CD4-positive, alpha-beta T cell (primary cell): Measurements from ENCODE around the gene NPRL2. TPM values are rescaled to one million over a fixed set of nuclear protein-coding genes. Genes with fewer than 3 reads are reported as not detected.

ENCODE experiments used
- ATAC-seq: fragments of 200-7000 bp; cut with Tn5 transposase; one replicate; pipeline ENCODE4 v1.10.0; 2022; ENCODE audit warnings: mild to moderate bottlenecking; ENCODE audit not compliant: poor library complexity
- CTCF ChIA-PET: fragments of 350-600 bp; sonication (Branson Sonifier 250); formaldehyde crosslinking; loops from one replicate; lab custom pipeline; 2021; ENCODE audit warnings: antibody characterized with exemption, inconsistent platforms; lab: Charles Lee
- POLR2A ChIA-PET: fragments of 350-600 bp; sonication (Branson Sonifier 250); formaldehyde crosslinking; loops from one replicate; lab custom pipeline; 2021; ENCODE audit warnings: antibody characterized with exemption, inconsistent platforms; lab: Charles Lee
- DNase-seq, 14 experiments: peaks; one replicate each; pipeline ENCODE4 v3.0.0-alpha.2; 2013 to 2020; ENCODE audit warnings: mixed read lengths in 2 of 14
- H3K27ac ChIP-seq, 2 donors: one replicate each; pipeline versions ENCODE4 v1.5.1 to v1.7.0; 2013; ENCODE audit warnings: low read length in 2 of 2, low read depth in 1 of 2, mild to moderate bottlenecking in 1 of 2
- H3K27me3 ChIP-seq, 2 experiments: 1 replicate in 1 of 2; 2 replicates in 1 of 2; pipeline versions ENCODE4 v1.6.1 to v1.7.0; 2013; ENCODE audit warnings: low read length in 2 of 2, control low read depth in 1 of 2, mild to moderate bottlenecking in 1 of 2, moderate library complexity in 1 of 2; ENCODE audit not compliant: insufficient read depth in 2 of 2, control insufficient read depth in 1 of 2
- H3K36me3 ChIP-seq: one replicate; pipeline ENCODE4 v1.6.1; 2013; ENCODE audit warnings: low read length, control low read depth; ENCODE audit not compliant: insufficient read depth
- H3K4me1 ChIP-seq: one replicate; pipeline ENCODE4 v1.6.1; 2013; ENCODE audit warnings: low read length, control low read depth; ENCODE audit not compliant: insufficient read depth
- H3K4me3 ChIP-seq: one replicate; pipeline ENCODE4 v1.5.1; 2013; ENCODE audit warnings: mild to moderate bottlenecking, low read length, moderate library complexity
- H3K9me3 ChIP-seq, 2 experiments: 1 replicate in 1 of 2; 2 replicates in 1 of 2; pipeline versions ENCODE4 v1.6.1 to v1.7.0; 2013; ENCODE audit warnings: low read length in 2 of 2, mild to moderate bottlenecking in 2 of 2, control low read depth in 1 of 2, moderate library complexity in 1 of 2; ENCODE audit not compliant: control insufficient read depth in 1 of 2, insufficient read depth in 1 of 2
- H3K27ac Mint-ChIP-seq: one replicate; pipeline ENCODE4 v1.8.0; 2020; ENCODE audit warnings: mixed read lengths
- H3K27me3 Mint-ChIP-seq: one replicate; pipeline ENCODE4 v1.8.0; 2021; ENCODE audit warnings: mixed read lengths
- H3K36me3 Mint-ChIP-seq: one replicate; pipeline ENCODE4 v1.8.0; 2021; ENCODE audit warnings: low read depth, mixed read lengths
- H3K4me1 Mint-ChIP-seq: one replicate; pipeline ENCODE4 v1.8.0; 2021; ENCODE audit warnings: low read depth, mixed read lengths
- H3K4me3 Mint-ChIP-seq: one replicate; pipeline ENCODE4 v1.8.0; 2020; ENCODE audit warnings: mild to moderate bottlenecking, mixed read lengths
- H3K9me3 Mint-ChIP-seq: one replicate; pipeline ENCODE4 v1.8.0; 2020; ENCODE audit warnings: mixed read lengths
- intact Hi-C, 2 experiments: fragments of 100-400 bp; cut with DNase I in 1 of 2; cut with micrococcal nuclease in 1 of 2; formaldehyde crosslinking; loops; one replicate each; pipeline versions ENCODE4 v1.15.1 to v1.9.0; 2023 to 2025; cut with DNase I, micrococcal nuclease
- total RNA-seq, 174 experiments: library from RNA in 2 of 174; stranded (reverse) in 2 of 174; gene quantifications; one replicate each; pipeline ENCODE4 v1.2.3 and lab custom pipeline; 2021 to 2026
- TF ChIP-seq, protein P1 (sequence below): fragments of 200-600 bp; IDR thresholded peaks from one replicate; pipeline ENCODE4 v1.8.0; 2022; ENCODE audit warnings: antibody characterized with exemption, mild to moderate bottlenecking

The NPRL2 gene
- total RNA-seq, 2 experiments from 2014 or later = 29.4 to 33.2 TPM

- Histone ChIP-seq H3K27ac (peak overlapping the region; percentile 89 to 94), H3K4me1 (peaks cover 31% of the 10 kb centered on the region), H3K27me3 (no peaks in the 10 kb centered on the region), H3K4me3 (peak overlapping the region; percentile 82), H3K9me3 (no peaks in the 10 kb centered on the region), H3K36me3 (no peaks in the 10 kb centered on the region)
- H3K9me3 Mint-ChIP-seq = no peaks in the 10 kb centered on the region
- ATAC-seq = no peak
- peak overlapping the region; percentile 99 for H3K4me3 Mint-ChIP-seq
- intact Hi-C loops = loop anchor here (1.0 to 5.0 kb wide), 6 partner anchors 23 to 886 kb away; partner anchors contain the start of genes GNAI2 (in 1 of the 2), RHOA (in 1 of the 2), TCTA (in 1 of the 2) and TMEM115 (in 1 of the 2)
- H3K36me3 Mint-ChIP-seq = peaks cover 7% of the 10 kb centered on the region
- no peaks in the 10 kb centered on the region for H3K27me3 Mint-ChIP-seq
- CTCF ChIA-PET = interaction anchor here (0.8 to 2.9 kb wide), 8 partner anchors 23 to 104 kb away, joined by 3 to 18 read pairs (median 6); no protein-coding TSS in a partner anchor
- peaks cover 32% of the 10 kb centered on the region for H3K4me1 Mint-ChIP-seq
- H3K27ac Mint-ChIP-seq = peak overlapping the region; percentile 99
- TF ChIP-seq, protein P1, sequence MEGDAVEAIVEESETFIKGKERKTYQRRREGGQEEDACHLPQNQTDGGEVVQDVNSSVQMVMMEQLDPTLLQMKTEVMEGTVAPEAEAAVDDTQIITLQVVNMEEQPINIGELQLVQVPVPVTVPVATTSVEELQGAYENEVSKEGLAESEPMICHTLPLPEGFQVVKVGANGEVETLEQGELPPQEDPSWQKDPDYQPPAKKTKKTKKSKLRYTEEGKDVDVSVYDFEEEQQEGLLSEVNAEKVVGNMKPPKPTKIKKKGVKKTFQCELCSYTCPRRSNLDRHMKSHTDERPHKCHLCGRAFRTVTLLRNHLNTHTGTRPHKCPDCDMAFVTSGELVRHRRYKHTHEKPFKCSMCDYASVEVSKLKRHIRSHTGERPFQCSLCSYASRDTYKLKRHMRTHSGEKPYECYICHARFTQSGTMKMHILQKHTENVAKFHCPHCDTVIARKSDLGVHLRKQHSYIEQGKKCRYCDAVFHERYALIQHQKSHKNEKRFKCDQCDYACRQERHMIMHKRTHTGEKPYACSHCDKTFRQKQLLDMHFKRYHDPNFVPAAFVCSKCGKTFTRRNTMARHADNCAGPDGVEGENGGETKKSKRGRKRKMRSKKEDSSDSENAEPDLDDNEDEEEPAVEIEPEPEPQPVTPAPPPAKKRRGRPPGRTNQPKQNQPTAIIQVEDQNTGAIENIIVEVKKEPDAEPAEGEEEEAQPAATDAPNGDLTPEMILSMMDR = no peak
- POLR2A ChIA-PET = interaction anchor here (1.2 to 3.4 kb wide), 12 partner anchors 14 to 103 kb away, joined by 4 to 54 read pairs (median 10); partner anchors contain the start of genes CYB561D2, GNAI2, NPRL2 and RASSF1
- DNase-seq = peak in 1 of 14 experiments; percentile 24
Observed at GRCh38 chr3:50297896-50298725, 52.5 kb downstream of the NPRL2 start.

DNA sequence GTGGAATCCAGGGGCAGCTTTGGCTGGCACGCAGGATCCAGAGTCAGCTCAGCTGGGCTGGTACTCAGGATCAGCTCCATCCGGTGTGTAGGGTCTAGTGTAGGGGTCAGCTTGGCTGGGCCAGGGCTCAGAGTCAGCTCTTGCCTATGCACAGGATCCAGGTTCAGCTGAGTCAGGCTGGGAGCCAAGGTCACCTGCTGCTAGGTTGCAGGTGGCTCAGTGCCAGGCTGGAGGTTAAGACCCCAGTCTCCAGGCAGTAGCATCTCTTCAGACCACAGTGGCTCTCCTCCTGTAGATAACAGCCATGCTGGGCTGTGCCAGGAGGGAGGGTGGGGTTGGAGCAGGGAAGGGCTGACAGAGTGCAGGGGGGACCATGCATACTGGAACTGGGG, 53.2 kb downstream of the NPRL2 start:
- Mint-ChIP-seq H3K9me3 (no peaks in the 10 kb centered on the region), H3K27ac (peak overlapping the region; percentile 99), H3K4me3 (peak overlapping the region; percentile 99), H3K4me1 (peaks cover 39% of the 10 kb centered on the region), H3K27me3 (no peaks in the 10 kb centered on the region), H3K36me3 (peaks cover 9% of the 10 kb centered on the region)
- no peak overlapping the region for H3K27ac ChIP-seq
- H3K4me1 ChIP-seq = peaks cover 38% of the 10 kb centered on the region
- no peaks in the 10 kb centered on the region for H3K36me3 ChIP-seq
- H3K27me3 ChIP-seq = no peaks in the 10 kb centered on the region
- POLR2A ChIA-PET = interaction anchor here (2.9 to 3.4 kb wide), 2 partner anchors 23 to 54 kb away, joined by 25 to 42 read pairs; partner anchors contain the start of genes CYB561D2 and NPRL2
- intact Hi-C loops = loop anchor here (5.0 kb wide), 2 partner anchors 40 to 885 kb away; partner anchors contain the start of genes RHOA (in 1 of the 2) and TCTA (in 1 of the 2)
- CTCF ChIA-PET = interaction anchor here (2.5 kb wide), 1 partner anchor 103 kb away, joined by 10 read pairs; no protein-coding TSS in a partner anchor
- H3K4me3 ChIP-seq = no peak overlapping the region
- ATAC-seq (no peak), DNase-seq (no peak)
- TF ChIP-seq, protein P1 = no peak
- H3K9me3 ChIP-seq = no peaks in the 10 kb centered on the region

Other genes starting within 250 kb of the NPRL2 start
- gene SEMA3F, start 195.5 kb downstream of the NPRL2 start, total RNA-seq = 1 to 10 TPM in 1 of 2 experiments, under 1 TPM in 1; 0.22 to 1.1 TPM
- under 1 TPM; 0.11 to 0.28 TPM for gene GNAT1, start 159.2 kb downstream of the NPRL2 start, total RNA-seq
- gene SLC38A3, start 145.5 kb downstream of the NPRL2 start, total RNA-seq = 1 to 10 TPM; 1.0 to 1.1 TPM
- 100 to 1,000 TPM; 204 to 217 TPM for gene GNAI2, start 114.6 kb downstream of the NPRL2 start, total RNA-seq
- gene SEMA3B, start 81.6 kb downstream of the NPRL2 start, total RNA-seq = 1 to 10 TPM; 1.9 to 2.0 TPM
- under 1 TPM in 1 of 2 experiments, not detected in 1; 0.22 TPM for gene LSMEM2, start 71.7 kb downstream of the NPRL2 start, total RNA-seq
- gene IFRD2, start 58.3 kb downstream of the NPRL2 start, total RNA-seq = 10 to 100 TPM; 30.0 to 30.4 TPM
- 1 to 10 TPM; 3.0 to 3.2 TPM for gene HYAL3, start 51.4 kb downstream of the NPRL2 start, total RNA-seq
- gene NAA80, start 51.4 kb downstream of the NPRL2 start, total RNA-seq = 10 to 100 TPM; 47.0 to 48.8 TPM
- under 1 TPM in 1 of 2 experiments, not detected in 1; 0.38 TPM for gene HYAL1, start 47.2 kb downstream of the NPRL2 start, total RNA-seq
- gene HYAL2, start 28.0 kb downstream of the NPRL2 start, total RNA-seq = 1 to 10 TPM; 1.1 to 1.2 TPM
- gene TUSC2, start 22.6 kb downstream of the NPRL2 start, total RNA-seq = 10 to 100 TPM; 23.1 to 24.7 TPM
- gene RASSF1, start 9.9 kb downstream of the NPRL2 start, total RNA-seq = 10 to 100 TPM; 68.0 to 71.2 TPM
- 1 to 10 TPM; 1.7 to 1.8 TPM for gene ZMYND10, start 5.0 kb downstream of the NPRL2 start, total RNA-seq
- gene CYB561D2, start 87 bp upstream of the NPRL2 start, total RNA-seq = 10 to 100 TPM; 19.8 TPM
- gene TMEM115, start 8.7 kb upstream of the NPRL2 start, total RNA-seq = 10 to 100 TPM; 19.0 to 19.9 TPM
- gene CACNA2D2, start 152.9 kb upstream of the NPRL2 start, total RNA-seq = 1 to 10 TPM; 2.5 to 3.8 TPM
- gene C3orf18, start 217.0 kb upstream of the NPRL2 start, total RNA-seq = 1 to 10 TPM; 3.9 to 5.2 TPM
- 10 to 100 TPM; 12.4 to 14.6 TPM for gene HEMK1, start 218.7 kb upstream of the NPRL2 start, total RNA-seq